ENCODE measurements around the gene PANK2. TPM values are rescaled to one million over a fixed set of nuclear protein-coding genes. Genes with fewer than 3 reads are reported as not detected.

The PANK2 gene
- total and polyA plus RNA-seq, 2 of the 8 experiments (the other 6 are each of a cell fraction or from before 2014, with no cell fraction given) = 17.1 to 57.5 TPM

GRCh38 chr20:3966571-3966970 is 77.4 kb downstream of the PANK2 start:
- Histone ChIP-seq H4K91ac (replicated peaks; ENCODE audit: insufficient read length, low read length) (no peak overlapping the region), H2BK15ac (ENCODE audit: low read length) (no peak overlapping the region), H2BK12ac (ENCODE audit: low read depth, low read length) (no peak overlapping the region), H3K14ac (ENCODE audit: insufficient read length) (no peak overlapping the region), H4K5ac (ENCODE audit: insufficient read length, low read depth, low read length) (no peak overlapping the region), H3K79me2 (ENCODE audit: control insufficient read depth in 1 of 2, insufficient read depth in 2 of 2, low read length in 2 of 2) (peaks cover 0 to 3% of the 10 kb centered on the region in 2 experiments; a peak in 1 of 4 replicates), H3K4me2 (ENCODE audit: insufficient read depth in 1 of 2, low read depth in 2 of 2, low read length in 2 of 2) (no peak overlapping the region), H3K4me3 (ENCODE audit: extremely low read depth in 1 of 4, insufficient read depth in 2 of 4, low read depth in 3 of 4, low read length in 4 of 4) (no peak overlapping the region), H3K56ac (replicated peaks; ENCODE audit: insufficient read length, low read depth, low read length) (no peak overlapping the region), H3K27ac (ENCODE audit: low read depth, low read length) (no peak overlapping the region), H3K4ac (replicated peaks; ENCODE audit: insufficient read length, low read depth, low read length) (no peak overlapping the region), H3K9me3 (ENCODE audit: insufficient read depth in 2 of 2, low read depth in 1 of 2, low read length in 1 of 2) (no peaks in the 10 kb centered on the region), H3K9ac (replicated peaks in 1 of 4; ENCODE audit: extremely low read depth in 1 of 4, low read depth in 3 of 4, low read length in 3 of 4) (0 out of 7 replicates have a peak overlapping the region, but pooled peaks of 1 of the 4 experiments have one; percentile 17), H3K27me3 (replicated peaks in 1 of 4; ENCODE audit: control insufficient read depth in 3 of 4, extremely low read depth in 1 of 4, insufficient read depth in 3 of 4, low read length in 3 of 4) (no peaks in the 10 kb centered on the region), H2BK20ac (ENCODE audit: low read length) (no peak overlapping the region), H3K23me2 (ENCODE audit: low read depth, low read length) (0 out of 2 replicates have a peak, but pooled peaks cover 1% of the 10 kb centered on the region), H4K8ac (ENCODE audit: extremely low read depth, insufficient read depth, low read length) (no peak overlapping the region), H3K18ac (ENCODE audit: extremely low read depth, low read length) (no peak overlapping the region), H2BK120ac (replicated peaks; ENCODE audit: low read depth, low read length) (no peak overlapping the region), H2BK5ac (ENCODE audit: low read depth, low read length) (no peak overlapping the region), H3K23ac (ENCODE audit: insufficient read length) (no peak overlapping the region), H3K36me3 (ENCODE audit: control insufficient read depth in 2 of 4, insufficient read depth in 4 of 4, low read length in 3 of 4) (no peaks in the 10 kb centered on the region), H3K79me1 (ENCODE audit: low read depth, low read length) (no peaks in the 10 kb centered on the region; the same call in none of the 2 replicates), H2AK5ac (ENCODE audit: low read depth, low read length) (no peak overlapping the region), H4K20me1 (replicated peaks in 1 of 2; ENCODE audit: control insufficient read depth in 1 of 2, insufficient read depth in 2 of 2, low read length in 2 of 2) (no peaks in the 10 kb centered on the region), H3K4me1 (replicated peaks in 1 of 4; ENCODE audit: control insufficient read depth in 3 of 4, insufficient read depth in 4 of 4, low read length in 3 of 4) (0 out of 7 replicates have a peak, but pooled peaks cover 0 to 2% (median 0%) of the 10 kb centered on the region in 4 experiments), H2AFZ (ENCODE audit: low read length) (no peak overlapping the region)
- DNase-seq (ENCODE audit: low read depth in 1 of 2, low spot score in 2 of 2) (no peak), FAIRE-seq (no peak)
- CTCF ChIA-PET (ENCODE audit: partially characterized antibody) = interaction anchor here (0.5 to 1.7 kb wide), 8 partner anchors 17 to 145 kb away, joined by 3 to 6 read pairs (median 4); no protein-coding TSS in a partner anchor
- POLR2A ChIA-PET (ENCODE audit: partially characterized antibody) = interaction anchor here (0.7 kb wide), 1 partner anchor 79 kb away, joined by 3 read pairs; no protein-coding TSS in a partner anchor
- no peak for TF ChIP-seq HDAC6 (IDR thresholded peaks at IDR 0.05; ENCODE audit: low read depth, low read length)
- no peak for TF ChIP-seq KDM5A (IDR thresholded peaks at IDR 0.05; ENCODE audit: low read length)
- TF ChIP-seq POLR2A (IDR thresholded peaks at IDR 0.05; ENCODE audit: control extremely low read depth in 1 of 2, low read depth in 2 of 2, low read length in 2 of 2) = no peak
- TF ChIP-seq SP4 (IDR thresholded peaks at IDR 0.05; ENCODE audit: low read length) = no peak
- no peak for TF ChIP-seq MAFK (IDR thresholded peaks at IDR 0.05; ENCODE audit: low read depth, low read length)
- TF ChIP-seq, protein P1, sequence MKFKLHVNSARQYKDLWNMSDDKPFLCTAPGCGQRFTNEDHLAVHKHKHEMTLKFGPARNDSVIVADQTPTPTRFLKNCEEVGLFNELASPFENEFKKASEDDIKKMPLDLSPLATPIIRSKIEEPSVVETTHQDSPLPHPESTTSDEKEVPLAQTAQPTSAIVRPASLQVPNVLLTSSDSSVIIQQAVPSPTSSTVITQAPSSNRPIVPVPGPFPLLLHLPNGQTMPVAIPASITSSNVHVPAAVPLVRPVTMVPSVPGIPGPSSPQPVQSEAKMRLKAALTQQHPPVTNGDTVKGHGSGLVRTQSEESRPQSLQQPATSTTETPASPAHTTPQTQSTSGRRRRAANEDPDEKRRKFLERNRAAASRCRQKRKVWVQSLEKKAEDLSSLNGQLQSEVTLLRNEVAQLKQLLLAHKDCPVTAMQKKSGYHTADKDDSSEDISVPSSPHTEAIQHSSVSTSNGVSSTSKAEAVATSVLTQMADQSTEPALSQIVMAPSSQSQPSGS (IDR thresholded peaks at IDR 0.05; ENCODE audit: low read length) = no peak
- TF ChIP-seq CREB1 (IDR thresholded peaks at IDR 0.05) = no peak
- TF ChIP-seq BRCA1 (IDR thresholded peaks at IDR 0.05; ENCODE audit: low read depth, low read length) = no peak
- no peak for TF ChIP-seq CHD1 (IDR thresholded peaks at IDR 0.05; ENCODE audit: low read depth, low read length)
- no peak for TF ChIP-seq GABPA (IDR thresholded peaks at IDR 0.05; ENCODE audit: borderline replicate concordance, insufficient read depth, low read length)
